ENCODE measurements around the gene ANHX. TPM values are rescaled to one million over a fixed set of nuclear protein-coding genes. Genes with fewer than 3 reads are reported as not detected.

The ANHX gene
- total and polyA plus RNA-seq, 4 donors: not detected

- no peaks in the 10 kb centered on the region for H3K36me3 ChIP-seq (ENCODE audit: control insufficient read depth in 1 of 2, insufficient read depth in 2 of 2, low read length in 1 of 2)
- DNase-seq: no peak
- no peaks in the 10 kb centered on the region for H3K27me3 ChIP-seq (ENCODE audit: control insufficient read depth in 1 of 2, insufficient read depth in 2 of 2, low read length in 1 of 2)
- H3K4me3 ChIP-seq (ENCODE audit: low read length in 2 of 2): no peak overlapping the region
- peaks cover 33% of the 10 kb centered on the region for H3K9me3 ChIP-seq (ENCODE audit: control insufficient read depth, low read length)
- intact Hi-C loops (cut with DNase I): no loop called here
- no peaks in the 10 kb centered on the region for H3K4me1 ChIP-seq (ENCODE audit: control insufficient read depth in 1 of 2, insufficient read depth in 2 of 2, low read length in 2 of 2)
- WGBS, 2 donors: 78% methylated on average over 2 to 3 of the region's 3 CpGs
- H3K27ac ChIP-seq (ENCODE audit: low read depth in 1 of 2, low read length in 2 of 2): no peak overlapping the region
- no peak for ATAC-seq (ENCODE audit: low FRiP score)
These were observed 18.5 kb downstream of the ANHX start for GRCh38 chr12:133217219-133217618.

DNA sequence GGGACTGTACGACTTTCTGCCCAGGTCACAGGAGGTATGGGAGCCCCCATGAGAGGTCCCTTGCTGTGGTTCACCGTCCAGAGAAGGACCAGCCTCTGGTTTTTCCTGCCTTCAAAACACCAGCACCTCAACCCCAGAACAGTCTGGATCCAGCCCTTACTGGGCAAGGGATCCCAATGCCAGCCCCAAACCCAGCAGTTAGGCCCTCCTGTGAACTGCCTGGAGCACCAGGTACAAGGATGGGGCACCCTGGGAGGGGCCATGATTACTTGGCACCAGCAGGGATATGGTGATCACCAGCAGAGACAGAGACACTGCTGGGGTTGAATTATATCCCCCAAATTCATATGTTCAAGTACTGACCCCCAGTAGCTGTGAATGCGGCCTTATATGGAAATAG, 20.0 kb downstream of the ANHX start:
- 76 to 87% methylated on average over 3 of the region's 3 CpGs for WGBS, 2 donors

GRCh38 chr12:133206390-133206789, 29.3 kb downstream of the ANHX start:
- Histone ChIP-seq H3K27me3 (ENCODE audit: control insufficient read depth in 1 of 2, insufficient read depth in 2 of 2, low read length in 1 of 2) (no peaks in the 10 kb centered on the region), H3K9me3 (ENCODE audit: control insufficient read depth, low read length) (peaks cover 36% of the 10 kb centered on the region), H3K4me1 (ENCODE audit: control insufficient read depth in 1 of 2, insufficient read depth in 2 of 2, low read length in 2 of 2) (no peaks in the 10 kb centered on the region), H3K36me3 (ENCODE audit: control insufficient read depth in 1 of 2, insufficient read depth in 2 of 2, low read length in 1 of 2) (peaks cover 6 to 21% of the 10 kb centered on the region in 2 donors), H3K4me3 (ENCODE audit: low read length in 2 of 2) (no peak overlapping the region), H3K27ac (ENCODE audit: low read depth in 1 of 2, low read length in 2 of 2) (no peak overlapping the region)
- WGBS, 2 donors: 98 to 100% methylated on average over 2 of the region's 2 CpGs
- intact Hi-C loops (cut with DNase I): no loop called here
- ATAC-seq (ENCODE audit: low FRiP score) (no peak), DNase-seq (no peak)

More for the DNA sequence above, 20.0 kb downstream of the ANHX start:
- ATAC-seq (ENCODE audit: low FRiP score) (no peak), DNase-seq (no peak)
- H3K9me3 ChIP-seq (ENCODE audit: control insufficient read depth, low read length): peaks cover 33% of the 10 kb centered on the region
- no peaks in the 10 kb centered on the region for H3K4me1 ChIP-seq (ENCODE audit: control insufficient read depth in 1 of 2, insufficient read depth in 2 of 2, low read length in 2 of 2)
- no peak overlapping the region for H3K27ac ChIP-seq (ENCODE audit: low read depth in 1 of 2, low read length in 2 of 2)
- H3K4me3 ChIP-seq (ENCODE audit: low read length in 2 of 2): no peak overlapping the region
- H3K36me3 ChIP-seq (ENCODE audit: control insufficient read depth in 1 of 2, insufficient read depth in 2 of 2, low read length in 1 of 2): no peaks in the 10 kb centered on the region
- intact Hi-C loops (cut with DNase I): no loop called here
- no peaks in the 10 kb centered on the region for H3K27me3 ChIP-seq (ENCODE audit: control insufficient read depth in 1 of 2, insufficient read depth in 2 of 2, low read length in 1 of 2)

- Histone ChIP-seq H3K9me3 (ENCODE audit: control insufficient read depth, low read length) (peaks cover 24% of the 10 kb centered on the region), H3K36me3 (ENCODE audit: control insufficient read depth in 1 of 2, insufficient read depth in 2 of 2, low read length in 1 of 2) (peaks cover 6 to 25% of the 10 kb centered on the region in 2 donors), H3K4me1 (ENCODE audit: control insufficient read depth in 1 of 2, insufficient read depth in 2 of 2, low read length in 2 of 2) (no peaks in the 10 kb centered on the region), H3K4me3 (ENCODE audit: low read length in 2 of 2) (no peak overlapping the region), H3K27ac (ENCODE audit: low read depth in 1 of 2, low read length in 2 of 2) (no peak overlapping the region), H3K27me3 (ENCODE audit: control insufficient read depth in 1 of 2, insufficient read depth in 2 of 2, low read length in 1 of 2) (no peaks in the 10 kb centered on the region)
- no peak for ATAC-seq (ENCODE audit: low FRiP score)
- 97 to 100% methylated on average over 1 of the region's 1 CpG for WGBS, 2 donors
- intact Hi-C loops (cut with DNase I): no loop called here
- no peak for DNase-seq
These were observed 31.4 kb downstream of the ANHX start for GRCh38 chr12:133204264-133204603.

- DNase-seq (no peak), ATAC-seq (ENCODE audit: low FRiP score) (no peak)
- H3K9me3 ChIP-seq (ENCODE audit: control insufficient read depth, low read length): peaks cover 24% of the 10 kb centered on the region
- H3K27me3 ChIP-seq (ENCODE audit: control insufficient read depth in 1 of 2, insufficient read depth in 2 of 2, low read length in 1 of 2): no peaks in the 10 kb centered on the region
- H3K4me1 ChIP-seq (ENCODE audit: control insufficient read depth in 1 of 2, insufficient read depth in 2 of 2, low read length in 2 of 2): no peaks in the 10 kb centered on the region
- peaks cover 6 to 25% of the 10 kb centered on the region in 2 donors for H3K36me3 ChIP-seq (ENCODE audit: control insufficient read depth in 1 of 2, insufficient read depth in 2 of 2, low read length in 1 of 2)
- no peak overlapping the region for H3K27ac ChIP-seq (ENCODE audit: low read depth in 1 of 2, low read length in 2 of 2)
- intact Hi-C loops (cut with DNase I): no loop called here
- 98% methylated on average over 7 of the region's 7 CpGs for WGBS, 2 donors
- peak overlapping the region in 1 of 2 donors; percentile 40 for H3K4me3 ChIP-seq (ENCODE audit: low read length in 2 of 2)
These were observed 32.1 kb downstream of the ANHX start for GRCh38 chr12:133203344-133204263.

- DNase-seq (no peak), ATAC-seq (ENCODE audit: low FRiP score) (no peak)
- intact Hi-C loops (cut with DNase I): no loop called here
- Histone ChIP-seq H3K27me3 (ENCODE audit: control insufficient read depth in 1 of 2, insufficient read depth in 2 of 2, low read length in 1 of 2) (no peaks in the 10 kb centered on the region), H3K4me1 (ENCODE audit: control insufficient read depth in 1 of 2, insufficient read depth in 2 of 2, low read length in 2 of 2) (no peaks in the 10 kb centered on the region), H3K36me3 (ENCODE audit: control insufficient read depth in 1 of 2, insufficient read depth in 2 of 2, low read length in 1 of 2) (peaks cover 6 to 25% of the 10 kb centered on the region in 2 donors), H3K9me3 (ENCODE audit: control insufficient read depth, low read length) (peaks cover 20% of the 10 kb centered on the region), H3K27ac (ENCODE audit: low read depth in 1 of 2, low read length in 2 of 2) (no peak overlapping the region), H3K4me3 (ENCODE audit: low read length in 2 of 2) (peak overlapping the region in 1 of 2 donors; percentile 26)
- 96 to 99% methylated on average over 2 of the region's 2 CpGs for WGBS, 2 donors
These were observed 33.0 kb downstream of the ANHX start for GRCh38 chr12:133202493-133203343.

DNA sequence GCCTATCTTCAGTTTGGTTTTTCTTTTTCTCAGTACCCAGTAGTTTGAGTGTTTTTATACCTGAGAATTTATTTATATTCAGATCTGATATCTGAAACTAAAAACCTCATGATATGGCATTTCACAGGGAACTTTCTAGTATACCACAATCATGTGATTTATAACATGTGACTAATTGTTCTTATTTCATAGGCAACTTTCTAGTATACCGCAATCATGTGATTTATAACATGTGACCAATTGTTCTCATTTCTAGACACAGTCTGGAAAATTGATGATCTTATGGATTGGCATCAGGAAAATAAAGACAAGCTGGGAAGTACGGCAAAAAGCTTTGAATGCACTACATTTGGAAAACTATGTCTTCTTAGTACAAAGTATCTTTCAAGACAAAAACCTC, 33.8 kb downstream of the ANHX start:
- H3K4me1 ChIP-seq (ENCODE audit: control insufficient read depth in 1 of 2, insufficient read depth in 2 of 2, low read length in 2 of 2): no peaks in the 10 kb centered on the region
- DNase-seq: no peak
- H3K36me3 ChIP-seq (ENCODE audit: control insufficient read depth in 1 of 2, insufficient read depth in 2 of 2, low read length in 1 of 2): peaks cover 6 to 25% of the 10 kb centered on the region in 2 donors
- peaks cover 18% of the 10 kb centered on the region for H3K9me3 ChIP-seq (ENCODE audit: control insufficient read depth, low read length)
- no peak for ATAC-seq (ENCODE audit: low FRiP score)
- H3K27ac ChIP-seq (ENCODE audit: low read depth in 1 of 2, low read length in 2 of 2): no peak overlapping the region
- no peaks in the 10 kb centered on the region for H3K27me3 ChIP-seq (ENCODE audit: control insufficient read depth in 1 of 2, insufficient read depth in 2 of 2, low read length in 1 of 2)
- H3K4me3 ChIP-seq (ENCODE audit: low read length in 2 of 2): no peak overlapping the region
- 99% methylated on average over 2 of the region's 2 CpGs for WGBS, 2 donors
- intact Hi-C loops (cut with DNase I): no loop called here

GRCh38 chr12:133192847-133193246, 42.8 kb downstream of the ANHX start:
- no peak overlapping the region for H3K4me3 ChIP-seq (ENCODE audit: low read length in 2 of 2)
- intact Hi-C loops (cut with DNase I): no loop called here

More at GRCh38 chr12:133192847-133193246, 42.8 kb downstream of the ANHX start:
- no peaks in the 10 kb centered on the region for H3K27me3 ChIP-seq (ENCODE audit: control insufficient read depth in 1 of 2, insufficient read depth in 2 of 2, low read length in 1 of 2)
- H3K36me3 ChIP-seq (ENCODE audit: control insufficient read depth in 1 of 2, insufficient read depth in 2 of 2, low read length in 1 of 2): peaks cover 35 to 46% of the 10 kb centered on the region in 2 donors
- H3K4me1 ChIP-seq (ENCODE audit: control insufficient read depth in 1 of 2, insufficient read depth in 2 of 2, low read length in 2 of 2): no peaks in the 10 kb centered on the region
- no peak overlapping the region for H3K27ac ChIP-seq (ENCODE audit: low read depth in 1 of 2, low read length in 2 of 2)
- DNase-seq (no peak), ATAC-seq (ENCODE audit: low FRiP score) (no peak)
- WGBS, 2 donors: 98 to 99% methylated on average over 5 of the region's 5 CpGs
- H3K9me3 ChIP-seq (ENCODE audit: control insufficient read depth, low read length): peaks cover 40% of the 10 kb centered on the region

Measured in aorta (tissue), 5 donors.